Hypothalamus (tissue), 51 donors: ENCODE measurements around the gene P2RX4.
"Not testable (repeated sequence)": the region's sequence is repeated elsewhere in the genome, so short reads cannot be mapped to it uniquely, and the experiment has no call there.

Source experiments
- DNase-seq, 51 donors: peaks; one replicate each; lab custom pipeline; 2025; lab: John Stamatoyannopoulos, UW

Gene P2RX4

GRCh38 chr12:121209624-121210572 lies at the start of gene P2RX4:
TSS of gene P2RX4 (plus strand) at chr12:121210129. CDS start at chr12:121210165, 36 bp downstream.
- DNase-seq, result peak; percentile 21 to 90 (median 71)

DNA sequence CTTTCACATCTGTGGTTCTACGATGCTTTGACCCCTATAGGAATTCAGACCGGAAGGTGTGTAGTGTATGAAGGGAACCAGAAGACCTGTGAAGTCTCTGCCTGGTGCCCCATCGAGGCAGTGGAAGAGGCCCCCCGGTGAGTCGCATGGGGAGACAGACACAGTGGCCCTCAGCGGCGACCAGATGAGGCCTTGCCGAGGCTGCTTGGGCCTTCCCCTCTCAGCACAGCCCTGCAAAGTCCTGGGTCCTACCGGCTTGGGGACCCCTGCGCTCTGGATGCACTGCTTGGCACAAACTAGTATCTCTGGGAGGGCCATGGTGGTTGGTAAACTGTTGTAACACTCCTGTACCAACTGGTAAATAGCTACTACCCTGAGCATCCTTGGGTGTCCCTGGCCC lies 47.5 kb upstream of the P2RX4 start:
- no peak for DNase-seq

GRCh38 chr12:121162985-121163384 lies 46.9 kb upstream of the P2RX4 start:
- DNase-seq, result no peak

GRCh38 chr12:121164839-121165238 lies 45.1 kb upstream of the P2RX4 start:
- DNase-seq, result not testable (repeated sequence)

- no peak for DNase-seq
These were observed 44.6 kb upstream of the P2RX4 start for GRCh38 chr12:121165316-121165715.

- DNase-seq, result no peak
These were observed 43.6 kb upstream of the P2RX4 start for GRCh38 chr12:121166356-121166755.

DNA sequence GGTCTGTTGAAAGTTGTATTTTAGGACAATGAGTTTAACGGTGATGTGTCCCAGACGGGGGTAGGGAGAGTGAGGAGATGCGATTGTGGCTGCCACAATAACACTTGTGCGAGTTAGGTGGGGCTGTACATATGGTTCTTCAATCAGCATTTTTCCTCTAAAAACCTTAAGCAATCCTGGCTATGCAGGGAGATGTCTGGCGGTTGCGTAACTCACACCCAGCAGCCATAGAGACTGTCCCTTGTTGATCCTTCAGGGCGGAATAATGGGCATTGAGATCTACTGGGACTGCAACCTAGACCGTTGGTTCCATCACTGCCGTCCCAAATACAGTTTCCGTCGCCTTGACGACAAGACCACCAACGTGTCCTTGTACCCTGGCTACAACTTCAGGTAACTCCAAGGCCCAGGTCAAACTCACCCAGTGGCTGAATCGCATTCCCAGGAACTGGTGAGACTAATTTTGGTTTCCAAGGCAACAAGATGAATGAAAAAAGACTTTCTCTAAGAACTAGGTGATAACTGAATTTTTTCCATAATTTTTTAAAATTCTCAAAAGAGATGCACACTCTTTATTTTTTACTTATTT lies 42.6 kb upstream of the P2RX4 start:
- DNase-seq, result no peak

- no peak for DNase-seq
These were observed 42.0 kb upstream of the P2RX4 start for GRCh38 chr12:121167951-121168350.

DNA sequence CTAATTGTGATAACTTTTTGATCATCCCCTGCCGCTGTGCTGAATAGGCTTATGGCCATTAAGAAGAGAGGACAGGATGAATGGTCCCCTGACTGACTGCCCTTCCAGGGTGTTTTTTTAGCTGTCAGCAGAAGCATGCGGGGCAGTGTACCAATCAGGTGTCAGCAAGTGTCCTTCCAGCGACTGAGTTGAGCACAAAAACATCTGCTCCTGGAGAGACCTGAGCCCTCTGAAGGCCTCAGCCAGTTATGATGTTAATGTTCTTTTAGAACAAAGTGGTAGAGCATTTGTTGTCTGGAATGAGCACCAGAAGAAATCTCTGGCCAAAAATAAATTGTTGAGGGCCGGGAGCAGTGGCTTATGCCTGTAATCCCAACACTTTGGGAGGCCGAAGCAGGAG lies 39.8 kb upstream of the P2RX4 start:
- DNase-seq, result no peak

DNA sequence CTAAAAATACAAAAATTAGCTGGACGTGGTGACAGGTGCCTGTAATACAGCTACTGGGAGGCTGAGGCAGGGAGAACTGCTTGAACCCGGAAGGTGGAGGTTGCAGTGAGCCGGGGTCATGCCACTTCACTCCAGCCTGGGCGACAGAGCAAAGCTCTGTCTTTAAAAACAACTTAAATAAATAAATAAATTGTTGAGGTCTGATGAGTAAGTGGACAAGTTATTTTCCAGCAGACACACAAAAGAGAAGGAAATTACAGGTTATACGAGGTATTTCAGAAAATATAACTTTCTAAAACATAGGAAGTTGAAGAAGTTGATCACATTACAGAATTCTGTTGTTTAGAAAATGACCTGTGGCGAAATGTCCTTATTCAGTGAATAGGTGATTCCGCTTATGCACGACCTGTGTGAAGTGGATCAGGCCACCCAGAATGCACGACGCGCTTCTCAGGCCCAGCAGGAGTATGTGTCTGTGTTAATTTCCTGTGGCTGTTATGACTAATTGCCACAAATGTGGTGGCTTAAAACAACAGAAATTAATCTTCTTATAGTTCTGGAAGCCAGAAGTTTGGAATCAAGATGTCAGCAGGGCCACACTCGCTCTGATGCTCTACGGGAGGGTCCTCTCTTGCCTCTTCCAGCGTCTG lies 39.2 kb upstream of the P2RX4 start:
- no peak for DNase-seq

GRCh38 chr12:121172145-121172544 lies 37.8 kb upstream of the P2RX4 start:
- DNase-seq, result no peak

- peak in 16 of 51 donors; percentile 6 to 48 (median 14) for DNase-seq
These were observed 34.4 kb upstream of the P2RX4 start for GRCh38 chr12:121175383-121176119.

DNA sequence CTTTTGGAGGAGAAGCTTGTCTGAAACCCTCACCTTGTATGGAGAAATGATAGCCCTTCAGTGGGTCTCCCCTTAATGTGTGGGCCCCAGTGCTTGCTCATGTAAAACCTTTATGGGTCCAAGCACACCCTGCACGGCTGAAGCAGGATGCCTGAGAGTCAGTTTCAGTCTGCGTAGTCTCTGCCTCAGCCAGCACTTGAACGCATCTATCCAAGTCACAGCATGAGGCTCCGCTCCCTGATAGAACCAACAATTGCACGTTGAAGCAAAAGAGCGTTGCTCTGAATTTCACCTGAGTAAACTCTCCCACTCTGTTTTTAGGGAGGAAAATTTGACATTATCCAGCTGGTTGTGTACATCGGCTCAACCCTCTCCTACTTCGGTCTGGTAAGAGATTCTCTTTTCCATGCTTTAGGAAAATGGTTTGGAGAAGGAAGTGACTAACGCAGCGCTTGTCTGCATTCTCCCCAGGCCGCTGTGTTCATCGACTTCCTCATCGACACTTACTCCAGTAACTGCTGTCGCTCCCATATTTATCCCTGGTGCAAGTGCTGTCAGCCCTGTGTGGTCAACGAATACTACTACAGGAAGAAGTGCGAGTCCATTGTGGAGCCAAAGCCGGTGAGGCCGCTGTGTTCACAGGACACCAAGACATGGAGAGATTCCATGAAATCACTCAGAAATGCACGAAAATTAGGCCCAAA lies 33.0 kb upstream of the P2RX4 start:
- DNase-seq, result no peak

DNA sequence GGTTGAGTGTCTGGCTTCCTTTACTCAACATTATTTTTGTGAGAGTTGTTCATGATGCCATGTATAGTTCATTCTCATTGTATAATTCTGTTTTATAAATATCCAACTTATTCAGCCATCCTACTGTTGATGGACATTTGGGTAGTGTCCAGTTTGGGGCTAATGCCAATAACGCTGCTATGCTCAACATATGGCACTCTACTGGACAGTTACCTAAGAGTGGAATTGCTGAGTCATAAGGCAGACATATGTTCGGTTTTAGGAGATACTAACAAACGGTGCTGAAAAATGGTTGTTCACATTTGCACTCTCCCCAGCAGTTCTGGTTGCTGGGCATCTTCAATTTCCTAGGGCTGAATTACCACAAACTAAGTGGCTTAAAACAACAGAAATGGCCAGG lies 28.7 kb upstream of the P2RX4 start:
- no peak for DNase-seq

DNA sequence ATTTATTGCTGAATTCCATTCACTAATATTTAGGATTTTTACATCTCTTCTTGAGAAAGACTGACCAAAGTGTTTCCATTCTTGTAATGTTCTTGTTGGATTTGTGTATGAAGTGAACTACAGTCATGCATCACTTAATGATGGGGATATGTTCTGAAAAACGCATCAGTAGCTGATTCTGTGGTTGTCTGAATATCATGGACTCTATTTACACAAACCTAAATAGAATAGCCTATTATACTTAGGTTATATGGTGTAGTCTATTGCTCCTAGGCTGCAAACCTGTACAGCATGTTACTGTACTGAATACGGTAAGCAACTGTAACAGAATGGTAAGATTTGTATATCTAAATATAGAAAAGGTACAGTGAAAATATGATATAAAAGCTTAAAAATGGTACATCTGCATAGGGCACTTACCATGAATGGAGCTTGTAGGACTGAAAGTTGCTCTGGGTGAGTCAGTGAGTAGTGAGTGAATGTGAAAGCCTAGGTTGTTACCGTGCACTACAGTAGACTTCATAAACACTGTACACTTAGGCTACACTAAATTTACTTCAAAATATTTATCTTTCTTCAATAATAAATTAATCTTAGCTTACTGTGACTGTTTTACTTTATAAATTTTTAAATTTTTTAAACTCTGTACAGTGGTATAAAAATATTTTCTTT lies 27.6 kb upstream of the P2RX4 start:
- DNase-seq, result no peak

DNA sequence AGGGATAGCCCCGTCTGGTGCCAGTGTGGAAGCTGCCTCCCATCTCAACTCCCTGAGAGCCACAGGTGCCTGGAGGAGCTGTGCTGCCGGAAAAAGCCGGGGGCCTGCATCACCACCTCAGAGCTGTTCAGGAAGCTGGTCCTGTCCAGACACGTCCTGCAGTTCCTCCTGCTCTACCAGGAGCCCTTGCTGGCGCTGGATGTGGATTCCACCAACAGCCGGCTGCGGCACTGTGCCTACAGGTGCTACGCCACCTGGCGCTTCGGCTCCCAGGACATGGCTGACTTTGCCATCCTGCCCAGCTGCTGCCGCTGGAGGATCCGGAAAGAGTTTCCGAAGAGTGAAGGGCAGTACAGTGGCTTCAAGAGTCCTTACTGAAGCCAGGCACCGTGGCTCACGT lies 25.5 kb upstream of the P2RX4 start:
- no peak for DNase-seq

- no peak for DNase-seq
These were observed 24.7 kb upstream of the P2RX4 start for GRCh38 chr12:121184984-121185889.

DNA sequence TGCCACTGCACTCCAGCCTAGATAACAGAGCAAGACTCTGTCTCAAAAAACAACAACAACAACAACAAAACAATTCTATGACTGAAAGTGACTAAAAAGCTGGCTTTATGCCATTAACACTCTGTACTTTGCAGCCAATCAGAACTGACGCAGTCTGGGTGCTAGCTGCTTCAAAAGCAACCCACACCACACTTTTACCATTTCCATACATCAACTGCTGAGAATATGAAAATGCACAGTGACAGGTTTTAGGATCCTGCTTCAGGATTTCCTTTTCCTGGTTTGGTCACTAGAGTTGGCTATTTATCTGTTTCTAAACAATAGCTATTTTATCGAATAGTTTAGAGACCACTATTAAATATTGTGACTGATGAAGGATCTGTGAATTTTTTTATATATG lies 23.1 kb upstream of the P2RX4 start:
- no peak for DNase-seq

DNA sequence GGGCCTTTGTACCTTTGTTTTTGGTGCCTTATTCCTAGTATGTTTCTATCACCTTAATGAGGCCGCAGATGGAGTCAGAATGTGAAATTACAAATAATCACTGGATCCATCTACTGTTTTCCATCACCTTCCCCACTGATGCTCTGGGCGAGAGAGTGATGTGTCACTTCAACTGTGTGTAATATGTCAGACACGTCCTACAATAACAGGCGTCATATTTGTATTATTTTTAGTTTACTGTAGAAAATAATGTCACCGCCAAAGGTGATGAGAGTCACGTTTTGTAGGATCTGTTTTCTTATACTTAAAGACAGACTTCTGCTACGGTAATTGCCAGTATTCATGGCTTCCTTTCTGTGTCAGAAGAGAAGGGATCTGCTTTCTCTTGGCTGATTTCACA lies 22.4 kb upstream of the P2RX4 start:
- no peak for DNase-seq
